Thymus (tissue), 11 donors: Measurements from ENCODE around the gene RTN4. TPM values are rescaled to one million over a fixed set of nuclear protein-coding genes. Genes with fewer than 3 reads are reported as not detected.
"Not testable (repeated sequence)": the region's sequence is repeated elsewhere in the genome, so short reads cannot be mapped to it uniquely, and the experiment has no call there.

Source experiments
- DNase-seq, 9 donors: peaks; one replicate each; pipeline ENCODE4 v3.0.0-alpha.2; 2013; ENCODE audit warnings: low spot score in 9 of 9, low read depth in 6 of 9, missing footprints in 1 of 9
- H3K27ac ChIP-seq, 2 donors: one replicate each; pipeline ENCODE4 v1.5.1; 2013; ENCODE audit warnings: control low read depth in 1 of 2, low read depth in 1 of 2, low read length in 1 of 2, mild to moderate bottlenecking in 1 of 2, moderate library complexity in 1 of 2
- H3K27me3 ChIP-seq, 2 donors: one replicate each; pipeline ENCODE4 v1.5.1; 2013; ENCODE audit warnings: low read length in 1 of 2; ENCODE audit not compliant: control insufficient read depth in 2 of 2, insufficient read depth in 1 of 2
- H3K36me3 ChIP-seq, 2 donors: one replicate each; pipeline ENCODE4 v1.5.1; 2013; ENCODE audit warnings: low read length in 1 of 2, mild to moderate bottlenecking in 1 of 2, moderate library complexity in 1 of 2; ENCODE audit not compliant: control insufficient read depth in 2 of 2, insufficient read depth in 2 of 2
- H3K4me1 ChIP-seq, 2 donors: one replicate each; pipeline ENCODE4 v1.5.1; 2013; ENCODE audit warnings: low read length in 2 of 2; ENCODE audit not compliant: control insufficient read depth in 2 of 2, insufficient read depth in 2 of 2
- H3K4me3 ChIP-seq, 2 donors: one replicate each; pipeline ENCODE4 v1.5.1; 2013; ENCODE audit warnings: low read length in 2 of 2, control low read depth in 1 of 2, mild to moderate bottlenecking in 1 of 2
- H3K9me3 ChIP-seq, 2 donors: one replicate each; pipeline ENCODE4 v1.5.1; 2013; ENCODE audit warnings: low read length in 1 of 2, mild to moderate bottlenecking in 1 of 2; ENCODE audit not compliant: control insufficient read depth in 2 of 2, insufficient read depth in 1 of 2
- WGBS: extraction: QIAGEN DNeasy Blood & Tissue Kit; methylation state at CpG from one replicate; pipeline ENCODE4 v1.1.7; 2013; 5-methylcytosine and 5-hydroxymethylcytosine counted together
- polyA plus RNA-seq: library from polyadenylated mRNA; stranded (reverse); fragments of 200-250 nt; gene quantifications from one replicate; pipeline ENCODE4 v1.2.3, GENCODE V29; 2013
- total RNA-seq: library from RNA; stranded (reverse); fragments of 120-200 nt; gene quantifications from one replicate; pipeline ENCODE4 v1.2.4, GENCODE V29; 2013
- donor health status: healthy.

The RTN4 gene
- total and polyA plus RNA-seq, 2 donors = 42.9 to 183 TPM

GRCh38 chr2:55091681-55092080 lies 41.4 kb upstream of the RTN4 start:
- H3K27ac ChIP-seq, H3K9me3 ChIP-seq, H3K36me3 ChIP-seq, H3K27me3 ChIP-seq, H3K4me1 ChIP-seq, H3K4me3 ChIP-seq, DNase-seq: not testable (repeated sequence)
- 75% methylated on average over 4 of the region's 4 CpGs for WGBS

- H3K36me3 ChIP-seq = no peaks in the 10 kb centered on the region
- no peak for DNase-seq
- 94% methylated on average over 2 of the region's 2 CpGs for WGBS
- no peak overlapping the region for H3K27ac ChIP-seq
- H3K4me3 ChIP-seq = no peak overlapping the region
- H3K4me1 ChIP-seq = no peaks in the 10 kb centered on the region
- H3K27me3 ChIP-seq = no peaks in the 10 kb centered on the region
- H3K9me3 ChIP-seq = no peaks in the 10 kb centered on the region
Observed at GRCh38 chr2:55090702-55091101, 40.5 kb upstream of the RTN4 start.

GRCh38 chr2:55089726-55090125 lies 39.5 kb upstream of the RTN4 start:
- Histone ChIP-seq H3K4me3 (no peak overlapping the region), H3K4me1 (no peaks in the 10 kb centered on the region), H3K36me3 (no peaks in the 10 kb centered on the region), H3K9me3 (no peaks in the 10 kb centered on the region), H3K27ac (no peak overlapping the region), H3K27me3 (no peaks in the 10 kb centered on the region)
- 95% methylated on average over 1 of the region's 1 CpG for WGBS
- no peak for DNase-seq

GRCh38 chr2:55088400-55088799 lies 38.1 kb upstream of the RTN4 start:
- Histone ChIP-seq H3K9me3 (no peaks in the 10 kb centered on the region), H3K27ac (no peak overlapping the region), H3K4me1 (no peaks in the 10 kb centered on the region), H3K4me3 (no peak overlapping the region), H3K36me3 (no peaks in the 10 kb centered on the region), H3K27me3 (no peaks in the 10 kb centered on the region)
- 96% methylated on average over 1 of the region's 1 CpG for WGBS
- no peak for DNase-seq

- Histone ChIP-seq H3K27ac (no peak overlapping the region), H3K4me3 (no peak overlapping the region), H3K9me3 (no peaks in the 10 kb centered on the region), H3K4me1 (no peaks in the 10 kb centered on the region), H3K27me3 (no peaks in the 10 kb centered on the region), H3K36me3 (no peaks in the 10 kb centered on the region)
- DNase-seq = no peak
- WGBS = 95% methylated on average over 3 of the region's 3 CpGs
Observed at GRCh38 chr2:55087936-55088335, 37.7 kb upstream of the RTN4 start.

- H3K4me3 ChIP-seq = no peak overlapping the region
- H3K9me3 ChIP-seq = no peaks in the 10 kb centered on the region
- H3K27ac ChIP-seq = no peak overlapping the region
- no peaks in the 10 kb centered on the region for H3K36me3 ChIP-seq
- DNase-seq = no peak
- no peaks in the 10 kb centered on the region for H3K27me3 ChIP-seq
- H3K4me1 ChIP-seq = no peaks in the 10 kb centered on the region
Observed at GRCh38 chr2:55087501-55087900, 37.2 kb upstream of the RTN4 start.

GRCh38 chr2:55085113-55086040 lies 35.1 kb upstream of the RTN4 start:
- no peak overlapping the region for H3K4me3 ChIP-seq
- H3K4me1 ChIP-seq = no peaks in the 10 kb centered on the region
- no peak for DNase-seq
- no peaks in the 10 kb centered on the region for H3K9me3 ChIP-seq
- no peaks in the 10 kb centered on the region for H3K27me3 ChIP-seq
- H3K36me3 ChIP-seq = no peaks in the 10 kb centered on the region
- WGBS = over 99% methylated on average over 5 of the region's 5 CpGs
- no peak overlapping the region for H3K27ac ChIP-seq

GRCh38 chr2:55084641-55085040 lies 34.4 kb upstream of the RTN4 start:
- 98% methylated on average over 3 of the region's 3 CpGs for WGBS
- Histone ChIP-seq H3K36me3 (no peaks in the 10 kb centered on the region), H3K9me3 (peaks cover 0 to 6% of the 10 kb centered on the region in 2 donors), H3K27me3 (no peaks in the 10 kb centered on the region), H3K27ac (no peak overlapping the region), H3K4me3 (no peak overlapping the region), H3K4me1 (no peaks in the 10 kb centered on the region)
- no peak for DNase-seq

- 89% methylated on average over 7 of the region's 7 CpGs for WGBS
- Histone ChIP-seq H3K27me3 (no peaks in the 10 kb centered on the region), H3K9me3 (peaks cover 0 to 8% of the 10 kb centered on the region in 2 donors), H3K4me1 (no peaks in the 10 kb centered on the region), H3K4me3 (no peak overlapping the region), H3K27ac (no peak overlapping the region), H3K36me3 (no peaks in the 10 kb centered on the region)
- DNase-seq = no peak
Observed at GRCh38 chr2:55080204-55080738, 30.0 kb upstream of the RTN4 start.
